NCI-H446 treated with DMSO at 0.1 percent for 48 hours (cell line): ENCODE measurements around the gene CD24.

ENCODE experiments used
- DNase-seq: peaks from one replicate; lab custom pipeline; 2025; lab: John Stamatoyannopoulos, UW

The CD24 gene

DNA sequence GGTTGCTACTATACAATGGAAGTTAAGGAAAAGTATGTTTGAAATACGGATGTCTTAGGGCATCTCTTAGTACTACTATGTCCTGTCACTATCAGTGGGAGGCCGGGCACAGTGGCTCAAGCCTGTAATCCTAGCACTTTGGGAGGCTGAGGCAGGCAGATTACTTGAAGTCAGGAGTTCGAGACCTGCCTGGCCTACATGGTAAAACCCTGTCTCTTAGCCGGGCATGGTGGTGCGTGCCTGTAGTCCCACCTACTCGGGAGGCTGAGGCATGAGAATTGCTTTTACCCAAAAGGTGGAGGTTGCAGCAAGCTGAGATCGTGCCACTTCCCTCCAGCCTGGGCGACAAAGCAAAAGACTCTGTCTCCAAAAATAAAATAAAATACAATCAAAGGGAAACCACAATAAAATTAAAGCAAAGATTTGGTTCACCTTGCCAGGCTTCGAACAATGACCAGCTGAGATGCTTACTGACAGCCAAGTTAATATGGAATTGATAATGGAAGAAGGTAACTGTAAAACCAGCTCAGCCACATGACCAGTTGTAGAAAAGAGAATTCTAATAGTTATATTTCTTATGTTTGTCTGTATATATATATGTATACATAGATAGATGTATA is 6.5 kb downstream of the CD24 start:
- DNase-seq = no peak

DNA sequence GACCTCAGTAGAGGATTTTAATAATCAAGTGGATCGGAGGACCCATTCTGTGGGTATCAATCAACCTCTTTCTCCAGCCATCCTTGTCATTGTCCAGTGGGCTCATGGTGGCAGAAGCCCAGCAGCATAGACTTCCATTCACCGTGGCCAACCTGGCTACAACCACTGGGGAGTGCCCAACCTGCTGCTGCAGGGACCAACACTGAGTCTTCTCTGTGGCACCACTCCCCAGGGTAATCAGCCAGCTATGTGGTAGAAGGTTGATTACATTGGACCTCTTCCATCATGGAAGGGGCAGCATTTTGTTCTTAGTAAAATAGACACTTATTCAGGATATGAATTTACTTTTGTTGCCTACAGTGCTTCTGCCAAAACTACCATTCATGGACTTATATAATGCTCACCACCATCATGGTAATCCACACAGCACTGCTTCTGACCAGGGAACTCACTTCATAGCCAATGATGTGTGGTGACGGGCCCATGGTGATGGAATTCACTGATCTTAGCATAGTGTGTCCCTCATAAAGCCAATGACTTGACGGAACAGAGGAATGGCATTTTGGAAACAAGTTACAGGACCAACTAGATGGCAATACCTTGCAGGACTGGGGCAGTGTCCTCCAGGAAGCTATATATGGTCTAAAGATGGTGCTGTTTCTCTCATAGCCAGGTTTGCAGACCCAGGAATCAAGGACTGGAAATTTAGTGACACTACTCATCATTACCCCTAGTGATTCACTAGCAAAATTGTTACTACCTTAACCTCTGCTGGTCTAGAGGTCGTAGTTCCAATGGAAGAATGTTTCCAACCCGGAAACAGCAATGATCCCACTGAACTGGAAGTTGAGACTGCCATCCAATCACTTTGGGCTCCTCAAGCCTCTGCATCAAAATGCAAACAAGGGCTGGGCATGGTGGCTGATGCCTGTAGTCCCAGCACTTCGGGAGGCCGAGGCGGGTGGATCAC is 7.6 kb downstream of the CD24 start:
- DNase-seq = no peak

DNA sequence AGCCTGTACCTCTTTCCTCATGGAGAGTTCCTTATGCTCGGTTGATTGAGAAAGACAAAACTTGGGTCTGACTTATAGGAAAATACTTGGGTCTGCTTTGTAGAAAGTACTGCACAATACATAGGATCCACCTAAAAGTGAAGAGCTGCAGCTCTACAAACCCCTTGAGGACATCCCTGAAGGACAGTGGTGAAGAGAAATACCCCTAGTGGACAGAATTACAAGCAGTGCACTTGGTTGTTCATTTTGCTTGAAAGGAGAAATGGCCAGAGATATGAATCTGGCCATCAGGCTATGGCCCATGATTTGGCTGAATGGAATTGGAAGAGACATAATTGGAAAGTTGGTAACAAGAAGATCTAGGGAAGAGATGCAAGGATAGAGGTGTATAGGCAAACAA is 8.3 kb downstream of the CD24 start:
- DNase-seq = no peak

DNA sequence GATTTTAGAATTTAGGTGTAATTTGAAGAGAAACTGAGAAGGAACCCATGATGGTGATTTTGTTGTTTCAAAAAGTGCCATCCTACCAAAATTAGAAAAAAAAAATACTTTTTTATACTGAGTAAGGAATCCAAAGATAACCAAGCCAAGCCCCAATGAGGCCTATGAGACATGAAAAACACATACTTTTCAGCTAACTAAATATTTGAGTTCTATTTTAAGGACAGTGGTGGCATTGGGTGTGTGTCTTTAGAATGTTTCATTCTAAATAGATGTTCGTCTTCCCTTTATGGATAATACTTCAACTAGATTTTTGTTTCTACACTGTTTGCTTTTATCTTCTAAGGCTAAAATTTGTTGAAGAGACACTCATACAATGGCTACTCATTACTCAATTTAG is 9.6 kb downstream of the CD24 start:
- DNase-seq = no peak

DNA sequence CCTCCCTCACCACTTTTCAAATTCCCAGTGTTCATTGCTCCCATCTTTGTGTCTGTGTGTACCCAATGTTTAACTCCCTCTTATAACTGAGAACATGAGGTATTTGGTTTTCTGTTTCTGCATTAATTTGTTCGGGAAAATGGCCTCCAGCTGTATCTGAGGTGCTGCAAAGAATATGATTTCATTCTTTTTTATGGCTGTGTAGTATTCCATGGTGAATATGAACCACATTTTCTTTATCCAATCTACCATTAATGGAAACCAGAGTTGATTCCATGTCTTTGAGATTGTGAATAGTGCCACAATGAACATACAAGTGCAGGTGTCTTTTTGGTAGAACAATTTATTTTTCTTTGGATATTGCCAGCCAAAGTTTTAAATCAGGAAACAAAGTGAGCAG is 10.4 kb downstream of the CD24 start:
- DNase-seq = no peak

DNA sequence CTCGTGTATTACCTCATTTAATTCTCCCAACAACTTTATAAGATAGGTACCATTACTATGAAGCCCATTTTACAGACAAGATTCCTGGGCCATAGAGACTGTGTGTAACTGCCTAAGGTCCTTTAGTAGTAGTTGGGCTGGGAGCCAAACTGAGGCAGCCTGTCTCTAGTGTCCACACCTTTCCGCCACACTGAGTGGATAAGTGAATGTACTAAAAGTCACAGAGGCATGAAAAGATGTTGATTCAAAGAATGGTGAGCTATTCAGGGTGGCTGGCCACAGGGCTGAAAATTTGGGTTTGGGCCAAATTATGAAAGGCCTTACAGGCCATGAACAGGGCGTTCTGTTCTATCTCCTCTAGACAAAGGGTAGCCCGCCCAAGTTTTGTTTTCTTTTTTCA is 11.0 kb downstream of the CD24 start:
- DNase-seq = no peak

DNA sequence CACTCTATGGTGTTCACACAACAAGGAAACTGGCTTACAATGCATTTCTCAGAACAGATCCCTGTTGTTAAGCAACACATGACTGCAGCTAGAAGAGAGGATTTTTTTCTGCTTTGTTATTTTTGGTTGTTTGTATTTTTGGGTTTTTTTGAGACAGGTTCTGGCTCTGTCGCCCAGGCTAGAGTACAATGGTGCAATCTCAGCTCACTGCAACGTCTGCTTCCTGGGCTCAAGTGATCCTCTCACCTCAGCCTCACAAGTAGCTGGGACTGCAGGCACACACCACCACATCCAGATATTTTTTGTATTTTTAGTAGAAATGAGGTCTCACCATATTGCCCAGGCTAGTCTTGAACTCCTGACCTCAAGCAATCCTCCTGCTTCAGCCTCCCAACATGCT is 12.7 kb downstream of the CD24 start:
- no peak for DNase-seq

DNA sequence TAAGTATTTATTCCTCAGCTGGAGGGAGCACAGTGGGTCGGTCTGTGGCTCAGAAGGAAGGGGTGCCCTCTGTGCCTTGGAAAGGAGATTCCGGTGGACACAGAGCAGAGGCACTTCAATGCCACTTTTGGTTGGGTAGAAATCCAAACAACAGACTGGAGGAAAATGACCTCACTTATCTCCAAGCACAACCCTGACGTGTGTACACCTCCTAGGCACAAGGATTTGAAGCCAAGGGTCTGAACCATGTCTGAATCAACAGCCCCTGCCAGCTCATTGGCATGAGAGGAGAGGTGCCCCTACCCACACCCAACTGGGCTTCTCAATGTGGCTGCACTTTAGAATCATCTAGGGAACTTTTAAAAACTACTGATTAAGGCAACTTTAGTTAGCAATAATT is 13.4 kb downstream of the CD24 start:
- DNase-seq = no peak

DNA sequence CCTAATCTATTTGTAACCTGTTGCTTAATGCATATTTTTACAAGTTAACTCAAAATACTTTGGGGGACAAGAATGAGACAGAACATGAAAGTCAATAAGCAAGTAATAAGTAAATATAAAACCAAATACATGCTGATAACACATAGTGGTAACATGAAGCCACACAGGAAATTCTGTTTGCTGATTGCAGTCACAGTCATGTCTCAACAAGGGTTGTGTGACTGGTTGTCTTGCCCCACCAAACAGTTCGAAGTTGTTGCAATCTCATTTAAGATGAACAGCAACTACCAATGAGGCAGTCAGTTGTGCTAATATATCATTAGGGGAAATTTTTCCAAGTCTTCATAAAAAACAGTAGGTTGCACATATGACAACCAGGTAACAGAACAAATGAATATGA is 14.5 kb downstream of the CD24 start:
- DNase-seq = no peak

DNA sequence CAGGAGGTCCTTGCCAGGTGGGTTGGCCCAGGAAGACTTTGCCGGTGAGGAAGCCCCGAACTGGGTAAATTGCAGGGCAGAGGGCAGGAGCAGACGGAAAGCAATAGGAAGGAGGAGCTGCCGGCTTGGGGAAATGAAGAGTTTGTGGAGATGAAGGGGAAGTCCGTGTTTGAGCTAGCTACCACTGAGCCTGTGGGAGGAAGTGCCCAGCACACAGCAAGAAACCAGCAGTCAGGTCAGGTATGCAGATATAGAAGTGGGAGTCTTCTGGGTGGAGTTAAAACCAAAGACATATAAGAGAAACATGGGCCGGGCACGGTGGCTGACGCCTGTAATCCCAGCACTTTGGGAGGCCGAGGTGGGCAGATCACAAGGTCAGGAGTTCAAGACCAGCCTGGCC is 34.7 kb downstream of the CD24 start:
- DNase-seq = no peak

DNA sequence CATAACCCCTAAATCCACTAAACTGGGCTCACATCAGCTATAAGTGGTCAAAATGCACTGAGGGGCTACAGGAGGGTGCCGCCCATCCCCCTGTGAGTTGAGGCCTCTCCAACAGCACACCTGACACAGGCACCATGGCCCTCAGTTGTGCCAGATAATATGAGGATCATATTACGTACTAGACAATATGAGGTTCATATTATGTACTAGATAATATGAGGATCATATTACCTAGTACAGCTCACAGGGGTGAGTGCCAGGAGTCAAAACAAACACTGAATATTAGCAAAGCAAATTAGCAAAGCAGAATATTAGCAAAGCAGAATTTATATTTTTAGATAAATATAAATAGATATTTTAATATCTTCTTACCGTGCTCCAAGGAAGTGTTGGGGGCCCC is 35.3 kb downstream of the CD24 start:
- no peak for DNase-seq

DNA sequence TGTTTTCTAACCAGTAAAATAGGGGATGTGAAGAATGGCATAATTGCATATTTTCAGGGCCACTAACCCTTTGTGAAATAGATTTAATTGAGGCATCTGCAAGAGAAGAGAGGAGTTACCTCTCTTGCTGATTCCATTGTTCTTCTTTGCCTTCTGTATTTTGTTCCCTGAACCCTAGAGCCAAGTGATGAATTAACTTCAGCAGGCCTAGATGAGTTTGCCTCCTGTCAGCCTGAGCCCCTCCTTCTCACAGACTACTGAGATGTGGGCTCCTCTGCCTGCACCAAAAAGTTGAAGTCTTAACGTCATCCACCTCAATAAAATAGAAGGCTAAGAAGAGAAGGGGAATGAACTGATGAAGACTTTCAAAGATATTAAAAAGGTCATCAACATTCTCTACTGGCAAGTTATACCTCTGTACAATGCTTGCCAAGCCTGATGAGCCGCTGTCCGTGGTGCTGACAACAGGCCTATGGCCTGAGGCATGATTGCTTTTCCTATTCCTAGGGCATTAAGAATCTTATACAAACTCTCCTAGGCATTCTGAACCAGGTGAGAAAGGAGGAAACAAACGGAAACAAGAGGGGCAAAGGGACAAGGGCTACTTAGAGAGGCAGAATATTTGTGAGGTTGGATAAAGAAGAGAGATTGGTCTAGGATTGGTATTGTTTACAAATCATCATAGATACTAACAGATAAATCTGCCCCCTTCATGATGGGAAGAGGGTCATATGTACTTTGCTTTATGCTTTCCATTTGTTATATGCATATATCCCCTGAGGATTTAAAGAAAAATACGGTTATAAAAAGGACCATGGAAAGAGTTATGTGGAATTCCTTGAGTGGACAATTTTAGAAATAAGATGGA is 46.8 kb downstream of the CD24 start:
- DNase-seq = no peak

DNA sequence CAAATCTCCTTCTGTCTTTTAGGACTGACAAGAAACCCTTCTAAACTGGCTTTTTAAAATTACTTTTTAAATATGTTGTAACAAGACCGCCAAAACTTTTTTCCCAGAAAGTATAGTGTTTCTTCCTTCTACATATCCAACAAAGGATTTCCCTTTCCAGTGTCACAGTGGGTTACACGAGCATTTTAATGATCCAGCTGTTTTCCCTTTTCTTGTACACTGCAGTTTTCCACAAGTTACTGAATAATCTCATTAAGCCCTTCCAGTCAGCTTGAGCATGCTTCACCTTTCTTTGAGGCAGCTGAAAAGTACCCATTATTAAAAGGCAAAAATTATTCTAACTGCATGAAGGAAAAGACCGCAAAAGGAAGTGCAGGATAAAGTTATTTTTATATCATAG is 48.6 kb downstream of the CD24 start:
- no peak for DNase-seq

DNA sequence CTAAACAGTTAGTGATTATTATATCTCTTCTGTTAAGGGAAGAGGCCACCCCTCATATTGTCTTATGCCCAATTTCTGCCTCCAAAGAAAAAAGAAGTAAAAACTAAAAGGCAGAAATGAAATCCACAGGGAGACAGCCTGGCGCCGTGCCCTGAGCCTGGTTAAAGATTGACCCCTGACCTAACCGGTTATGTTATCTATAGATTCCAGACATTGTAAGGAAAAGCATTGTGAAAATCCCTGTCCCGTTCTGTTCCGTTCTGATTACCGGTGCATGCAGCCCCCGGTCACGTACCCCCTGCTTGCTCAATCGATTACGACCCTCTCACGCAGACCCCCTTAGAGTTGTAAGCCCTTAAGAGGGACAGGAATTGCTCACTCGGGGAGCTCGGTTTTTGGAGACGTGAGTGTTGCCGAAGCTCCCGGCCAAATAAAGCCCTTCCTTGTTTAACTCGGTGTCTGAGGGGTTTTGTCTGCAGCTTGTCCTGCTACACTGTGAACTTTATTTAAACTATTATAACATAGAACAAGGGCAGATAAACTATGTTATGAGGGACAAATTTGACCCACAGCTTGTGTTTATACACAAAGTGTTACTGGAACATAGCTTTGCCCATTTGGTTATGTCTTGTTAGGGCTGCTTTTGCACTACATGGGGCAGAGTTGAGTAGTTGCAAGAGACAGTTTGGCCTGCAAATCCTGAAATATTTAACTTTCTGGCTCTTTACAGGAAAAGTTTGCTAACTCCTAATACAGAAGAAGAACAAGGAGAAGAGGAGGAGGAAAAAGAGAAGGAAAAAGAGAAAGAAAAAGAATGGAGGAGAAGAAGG is 49.6 kb downstream of the CD24 start:
- no peak for DNase-seq

DNA sequence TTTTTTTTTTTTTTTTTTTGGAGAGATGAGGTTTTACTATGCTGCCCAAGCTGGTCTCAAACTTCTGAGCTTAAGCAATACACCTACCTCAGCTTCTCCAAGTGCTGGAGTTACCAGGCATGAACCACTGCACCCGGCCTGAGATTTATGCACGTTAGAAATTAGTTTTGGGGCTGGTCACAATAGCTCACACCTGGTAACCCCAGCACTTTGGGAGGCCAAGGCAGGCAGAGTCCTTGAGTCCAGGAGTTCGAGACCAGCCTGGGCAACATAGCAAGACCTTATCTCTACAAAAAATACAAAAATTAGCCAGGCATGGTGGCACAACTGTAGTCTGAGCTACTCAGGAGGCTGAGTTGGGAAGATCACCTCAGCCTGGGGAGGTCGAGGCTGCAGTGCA is 51.9 kb downstream of the CD24 start:
- no peak for DNase-seq
